Fibroblast of lung (primary cell): ENCODE data around the gene BCAT1. TPM values are rescaled to one million over a fixed set of nuclear protein-coding genes. Genes with fewer than 3 reads are reported as not detected.
A peak's percentile ranks its signal among the peaks of the same experiment; 100 is the strongest.
"Not testable (repeated sequence)": the region's sequence is repeated elsewhere in the genome, so short reads cannot be mapped to it uniquely, and the experiment has no call there.

Experiments
- DNase-seq, 2 donors: peaks; one replicate each; pipeline versions ENCODE4 v3.0.0 to v3.0.0-alpha.2; 2010; ENCODE audit warnings: low read depth in 2 of 2
- H2AFZ ChIP-seq: 2 replicates; pipeline ENCODE4 v1.5.1; 2012; ENCODE audit warnings: low read length, control low read depth, inconsistent platforms
- H3K27ac ChIP-seq: 2 replicates; pipeline ENCODE4 v1.5.1; 2011; ENCODE audit warnings: low read length, control low read depth; ENCODE audit not compliant: insufficient read depth
- H3K27me3 ChIP-seq: 2 replicates; pipeline ENCODE4 v1.5.1; 2011; ENCODE audit warnings: mild to moderate bottlenecking, low read length; ENCODE audit not compliant: control insufficient read depth, insufficient read depth
- H3K36me3 ChIP-seq: 2 replicates; pipeline ENCODE4 v1.5.1; 2011; ENCODE audit warnings: low read length; ENCODE audit not compliant: control insufficient read depth, insufficient read depth
- H3K4me1 ChIP-seq: 2 replicates; pipeline ENCODE4 v1.5.1; 2011; ENCODE audit warnings: low read length; ENCODE audit not compliant: control insufficient read depth, insufficient read depth; ENCODE audit errors: extremely low read depth
- H3K4me2 ChIP-seq: 2 replicates; pipeline ENCODE4 v1.5.1; 2011; ENCODE audit warnings: low read length, control low read depth; ENCODE audit not compliant: insufficient read depth; ENCODE audit errors: extremely low read depth
- H3K4me3 ChIP-seq, 4 experiments: fragments of 200-600 bp in 1 of 4; sonication (generic) in 1 of 4; replicated peaks in 1 of 4; 2 replicates each; pipeline ENCODE4 v1.5.1; 2011 to 2016; ENCODE audit warnings: low read length in 4 of 4, low read depth in 3 of 4, mild to moderate bottlenecking in 3 of 4, control low read depth in 2 of 4, inconsistent platforms in 1 of 4, mixed read lengths in 1 of 4; ENCODE audit not compliant: insufficient read depth in 1 of 4; ENCODE audit errors: control extremely low read depth in 1 of 4
- H3K79me2 ChIP-seq: 2 replicates; pipeline ENCODE4 v1.5.1; 2012; ENCODE audit warnings: mild to moderate bottlenecking, low read length, inconsistent platforms; ENCODE audit not compliant: control insufficient read depth, insufficient read depth
- H3K9ac ChIP-seq: 2 replicates; pipeline ENCODE4 v1.5.1; 2011; ENCODE audit warnings: mild to moderate bottlenecking, low read length, control low read depth; ENCODE audit not compliant: insufficient read depth
- H3K9me3 ChIP-seq: 2 replicates; pipeline ENCODE4 v1.5.1; 2012; ENCODE audit warnings: low read depth, low read length; ENCODE audit not compliant: control insufficient read depth, insufficient read depth
- H4K20me1 ChIP-seq: 2 replicates; pipeline ENCODE4 v1.5.1; 2011; ENCODE audit warnings: low read length; ENCODE audit not compliant: control insufficient read depth, insufficient read depth; ENCODE audit errors: extremely low read depth
- EZH2 ChIP-seq: IDR thresholded peaks from 2 replicates; pipeline ENCODE4 v1.5.1; 2012; ENCODE audit warnings: low read length, control low read depth, mild to moderate bottlenecking; ENCODE audit errors: missing control alignments
- polyA plus RNA-seq, 2 donors: library from polyadenylated mRNA; depleted of rRNA in 1 of 2; stranded (reverse) in 1 of 2; unstranded in 1 of 2; fragments of >200 nt; gene quantifications; 2 replicates each; pipeline ENCODE4 v1.2.1, GENCODE V29; 2011 to 2012; ENCODE audit warnings: missing spikeins in 1 of 2
- total RNA-seq: library from RNA; depleted of rRNA; stranded (reverse); fragments of >200 nt; gene quantifications from 2 replicates; pipeline ENCODE4 v1.2.1, GENCODE V29; 2014
- TF ChIP-seq, protein P1 (sequence below), 2 donors: IDR thresholded peaks in 1 of 2; conservative IDR thresholded peaks in 1 of 2; 1 replicate in 1 of 2; 2 replicates in 1 of 2; pipeline ENCODE4 v1.5.1; 2011 to 2012; ENCODE audit warnings: low read length in 2 of 2, control low read depth in 1 of 2, inconsistent platforms in 1 of 2, low read depth in 1 of 2, mild to moderate bottlenecking in 1 of 2

The BCAT1 gene
- total and polyA plus RNA-seq, 2 donors (not counting 1 experiment from before 2014, with no cell fraction given) = 27.8 to 162 TPM

- H3K27ac ChIP-seq = no peak overlapping the region
- DNase-seq = no peak
- no peak for TF ChIP-seq EZH2
- TF ChIP-seq, protein P1, sequence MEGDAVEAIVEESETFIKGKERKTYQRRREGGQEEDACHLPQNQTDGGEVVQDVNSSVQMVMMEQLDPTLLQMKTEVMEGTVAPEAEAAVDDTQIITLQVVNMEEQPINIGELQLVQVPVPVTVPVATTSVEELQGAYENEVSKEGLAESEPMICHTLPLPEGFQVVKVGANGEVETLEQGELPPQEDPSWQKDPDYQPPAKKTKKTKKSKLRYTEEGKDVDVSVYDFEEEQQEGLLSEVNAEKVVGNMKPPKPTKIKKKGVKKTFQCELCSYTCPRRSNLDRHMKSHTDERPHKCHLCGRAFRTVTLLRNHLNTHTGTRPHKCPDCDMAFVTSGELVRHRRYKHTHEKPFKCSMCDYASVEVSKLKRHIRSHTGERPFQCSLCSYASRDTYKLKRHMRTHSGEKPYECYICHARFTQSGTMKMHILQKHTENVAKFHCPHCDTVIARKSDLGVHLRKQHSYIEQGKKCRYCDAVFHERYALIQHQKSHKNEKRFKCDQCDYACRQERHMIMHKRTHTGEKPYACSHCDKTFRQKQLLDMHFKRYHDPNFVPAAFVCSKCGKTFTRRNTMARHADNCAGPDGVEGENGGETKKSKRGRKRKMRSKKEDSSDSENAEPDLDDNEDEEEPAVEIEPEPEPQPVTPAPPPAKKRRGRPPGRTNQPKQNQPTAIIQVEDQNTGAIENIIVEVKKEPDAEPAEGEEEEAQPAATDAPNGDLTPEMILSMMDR (conservative IDR thresholded peaks at IDR 0.05 in 1 of 2, IDR thresholded peaks at IDR 0.05 in 1 of 2; ENCODE audit: low read depth in 1 of 2, low read length in 2 of 2) = no peak
- H3K27me3 ChIP-seq = no peaks in the 10 kb centered on the region
- H3K9me3 ChIP-seq = no peaks in the 10 kb centered on the region
- H3K9ac ChIP-seq = no peak overlapping the region
- H3K4me3 ChIP-seq = no peak overlapping the region
- H2AFZ ChIP-seq = no peak overlapping the region
- no peak overlapping the region for H3K4me2 ChIP-seq
- H3K4me1 ChIP-seq = no peaks in the 10 kb centered on the region
- no peaks in the 10 kb centered on the region for H3K36me3 ChIP-seq
- no peaks in the 10 kb centered on the region for H3K79me2 ChIP-seq
- H4K20me1 ChIP-seq = no peaks in the 10 kb centered on the region
These were observed 95.8 kb downstream of the BCAT1 start for GRCh38 chr12:24853094-24853493.

GRCh38 chr12:24852420-24852819 is 96.5 kb downstream of the BCAT1 start:
- H3K4me3 ChIP-seq = no peak overlapping the region
- no peaks in the 10 kb centered on the region for H3K36me3 ChIP-seq
- no peak for TF ChIP-seq EZH2
- TF ChIP-seq, protein P1 (conservative IDR thresholded peaks at IDR 0.05 in 1 of 2, IDR thresholded peaks at IDR 0.05 in 1 of 2; ENCODE audit: low read depth in 1 of 2, low read length in 2 of 2) = peak in 1 of 2 donors; percentile 26
- DNase-seq = peak in 1 of 2 donors; percentile 29
- no peaks in the 10 kb centered on the region for H3K27me3 ChIP-seq
- H4K20me1 ChIP-seq = no peaks in the 10 kb centered on the region
- no peak overlapping the region for H3K27ac ChIP-seq
- H3K9me3 ChIP-seq = no peaks in the 10 kb centered on the region
- no peak overlapping the region for H3K9ac ChIP-seq
- no peak overlapping the region for H2AFZ ChIP-seq
- no peaks in the 10 kb centered on the region for H3K4me1 ChIP-seq
- no peaks in the 10 kb centered on the region for H3K79me2 ChIP-seq
- H3K4me2 ChIP-seq = no peak overlapping the region

DNA sequence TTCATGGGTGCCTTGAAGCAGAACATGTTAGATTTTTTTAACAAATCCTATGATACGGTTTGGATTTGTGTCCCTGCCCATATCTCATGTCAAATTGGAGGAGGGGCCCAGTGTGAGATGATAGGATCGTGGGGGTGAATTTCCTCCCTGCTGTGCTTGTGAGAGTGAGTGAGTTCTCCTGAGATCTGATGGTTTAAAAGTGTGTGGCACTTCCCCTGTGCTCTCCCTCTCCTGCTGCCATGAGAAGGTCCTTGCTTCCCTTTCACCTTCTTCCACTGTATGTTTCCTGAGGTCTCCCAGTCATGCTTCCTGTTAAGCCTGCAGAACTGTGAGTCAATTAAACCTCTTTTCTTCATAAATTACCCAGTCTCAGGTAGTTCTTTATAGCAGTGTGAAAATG is 97.0 kb downstream of the BCAT1 start:
- not testable (repeated sequence) for H4K20me1 ChIP-seq, H3K4me3 ChIP-seq, H3K9me3 ChIP-seq, H3K4me2 ChIP-seq, H3K27ac ChIP-seq, H2AFZ ChIP-seq, H3K27me3 ChIP-seq, H3K36me3 ChIP-seq, H3K4me1 ChIP-seq, H3K79me2 ChIP-seq, H3K9ac ChIP-seq, DNase-seq
